ENCODE results near the gene CFI. TPM values are rescaled to one million over a fixed set of nuclear protein-coding genes. Genes with fewer than 3 reads are reported as not detected.

The CFI gene
- polyA plus RNA-seq: 10 to 100 TPM in 2 of 4 donors, 1 to 10 TPM in 2; 6.5 to 43.7 (median 25.7) TPM
- long read RNA-seq, donor 1, transcript CFI-204 (3 exons, 667 nt): major isoform, 20 of 203 reads
- long read RNA-seq, donor 1, transcript CFI-201 (13 exons, 2,159 nt): minor isoform, 14 of 203 reads
- long read RNA-seq, donor 1, transcript CFI-205 (12 exons, 1,914 nt): minor isoform, 6 of 203 reads
- long read RNA-seq, donor 1, partial matches to known transcripts: 128 of 203 reads
- long read RNA-seq, donor 1, other reads (novel, unspliced or antisense): 30 of 203 reads
- long read RNA-seq, donor 2, transcript CFI-204 (3 exons, 667 nt): major isoform, 12 of 33 reads
- long read RNA-seq, donor 2, partial matches to known transcripts: 18 of 33 reads
- long read RNA-seq, donor 2, other reads (novel, unspliced or antisense): 0 of 33 reads
- long read RNA-seq, donor 3, transcript CFI-204 (3 exons, 667 nt): major isoform, 12 of 60 reads
- long read RNA-seq, donor 3, partial matches to known transcripts: 43 of 60 reads
- long read RNA-seq, donor 3, other reads (novel, unspliced or antisense): 0 of 60 reads
- long read RNA-seq, donor 4: 0 reads
- long read RNA-seq, donor 5, partial matches to known transcripts: 0 of 1 reads
- long read RNA-seq, donor 5, other reads (novel, unspliced or antisense): 0 of 1 reads
- long read RNA-seq, donor 6, partial matches to known transcripts: 0 of 7 reads
- long read RNA-seq, donor 6, other reads (novel, unspliced or antisense): 0 of 7 reads
- long read RNA-seq, donor 7: 0 reads
- long read RNA-seq, donor 8: 0 reads
- long read RNA-seq, donor 9, partial matches to known transcripts: 8 of 12 reads
- long read RNA-seq, donor 9, other reads (novel, unspliced or antisense): 0 of 12 reads
- long read RNA-seq, donor 10, transcript CFI-204 (3 exons, 667 nt): major isoform, 6 of 17 reads
- long read RNA-seq, donor 10, partial matches to known transcripts: 5 of 17 reads
- long read RNA-seq, donor 10, other reads (novel, unspliced or antisense): 0 of 17 reads

- peak; percentile 71 for DNase-seq
- Histone ChIP-seq H3K36me3 (ENCODE audit: control insufficient read depth in 3 of 3, insufficient read depth in 2 of 3, low read depth in 1 of 3, low read length in 3 of 3) (no peaks in the 10 kb centered on the region), H3K4me3 (ENCODE audit: low read depth in 1 of 3, low read length in 3 of 3) (peak within 1 kb of the TSS in 2 of 3 donors; percentile 19 to 41), H3K27me3 (ENCODE audit: control insufficient read depth in 3 of 3, insufficient read depth in 3 of 3, low read length in 3 of 3) (no peaks in the 10 kb centered on the region), H3K9me3 (ENCODE audit: control insufficient read depth in 2 of 2, insufficient read depth in 1 of 2, low read depth in 1 of 2, low read length in 1 of 2) (no peaks in the 10 kb centered on the region), H3K4me1 (ENCODE audit: control insufficient read depth in 3 of 3, insufficient read depth in 2 of 3, low read depth in 1 of 3, low read length in 2 of 3) (peaks cover 0 to 5% (median 0%) of the 10 kb centered on the region in 3 donors), H3K27ac (ENCODE audit: low read depth in 1 of 3, low read length in 2 of 3) (peak within 1 kb of the TSS in 1 of 3 donors; percentile 54)
- FAIRE-seq: no peak
- WGBS, 3 donors: 15 to 26% (median 24%) methylated on average over 2 of the region's 2 CpGs
These were observed at the start of gene CFI for GRCh38 chr4:109801895-109802319. Gene CFI (minus strand): TSS chr4:109801999. CDS start chr4:109801971, 28 bp downstream.

GRCh38 chr4:109850601-109851000 lies 48.8 kb upstream of the CFI start:
- no peak for DNase-seq
- H3K27ac ChIP-seq (ENCODE audit: low read depth in 1 of 3, low read length in 2 of 3): no peak overlapping the region
- H3K27me3 ChIP-seq (ENCODE audit: control insufficient read depth in 3 of 3, insufficient read depth in 3 of 3, low read length in 3 of 3): no peaks in the 10 kb centered on the region
- FAIRE-seq: no peak
- WGBS, 3 donors: 66 to 83% (median 74%) methylated on average over 5 of the region's 5 CpGs
- no peaks in the 10 kb centered on the region for H3K36me3 ChIP-seq (ENCODE audit: control insufficient read depth in 3 of 3, insufficient read depth in 2 of 3, low read depth in 1 of 3, low read length in 3 of 3)
- peaks cover 0 to 4% (median 2%) of the 10 kb centered on the region in 3 donors for H3K4me1 ChIP-seq (ENCODE audit: control insufficient read depth in 3 of 3, insufficient read depth in 2 of 3, low read depth in 1 of 3, low read length in 2 of 3)
- no peaks in the 10 kb centered on the region for H3K9me3 ChIP-seq (ENCODE audit: control insufficient read depth in 2 of 2, insufficient read depth in 1 of 2, low read depth in 1 of 2, low read length in 1 of 2)
- H3K4me3 ChIP-seq (ENCODE audit: low read depth in 1 of 3, low read length in 3 of 3): no peak overlapping the region

- Histone ChIP-seq H3K9me3 (ENCODE audit: control insufficient read depth in 2 of 2, insufficient read depth in 1 of 2, low read depth in 1 of 2, low read length in 1 of 2) (no peaks in the 10 kb centered on the region), H3K4me3 (ENCODE audit: low read depth in 1 of 3, low read length in 3 of 3) (no peak overlapping the region), H3K27ac (ENCODE audit: low read depth in 1 of 3, low read length in 2 of 3) (no peak overlapping the region), H3K4me1 (ENCODE audit: control insufficient read depth in 3 of 3, insufficient read depth in 2 of 3, low read depth in 1 of 3, low read length in 2 of 3) (peaks cover 0 to 4% (median 2%) of the 10 kb centered on the region in 3 donors), H3K36me3 (ENCODE audit: control insufficient read depth in 3 of 3, insufficient read depth in 2 of 3, low read depth in 1 of 3, low read length in 3 of 3) (no peaks in the 10 kb centered on the region), H3K27me3 (ENCODE audit: control insufficient read depth in 3 of 3, insufficient read depth in 3 of 3, low read length in 3 of 3) (no peaks in the 10 kb centered on the region)
- FAIRE-seq (no peak), DNase-seq (no peak)
- 67 to 79% (median 76%) methylated on average over 2 of the region's 2 CpGs for WGBS, 3 donors
These were observed 46.7 kb upstream of the CFI start for GRCh38 chr4:109848501-109848900.

GRCh38 chr4:109847896-109848442 lies 46.2 kb upstream of the CFI start, which contains the start of gene LRIT3:
Gene LRIT3 (plus strand): TSS chr4:109848107. CDS start chr4:109848202, 95 bp downstream.
- H3K9me3 ChIP-seq (ENCODE audit: control insufficient read depth in 2 of 2, insufficient read depth in 1 of 2, low read depth in 1 of 2, low read length in 1 of 2): no peaks in the 10 kb centered on the region
- no peak within 1 kb of the TSS for H3K27ac ChIP-seq (ENCODE audit: low read depth in 1 of 3, low read length in 2 of 3)
- H3K36me3 ChIP-seq (ENCODE audit: control insufficient read depth in 3 of 3, insufficient read depth in 2 of 3, low read depth in 1 of 3, low read length in 3 of 3): no peaks in the 10 kb centered on the region
- H3K4me3 ChIP-seq (ENCODE audit: low read depth in 1 of 3, low read length in 3 of 3): no peak within 1 kb of the TSS
- FAIRE-seq (no peak), DNase-seq (no peak)
- H3K27me3 ChIP-seq (ENCODE audit: control insufficient read depth in 3 of 3, insufficient read depth in 3 of 3, low read length in 3 of 3): no peaks in the 10 kb centered on the region
- peaks cover 0 to 4% (median 2%) of the 10 kb centered on the region in 3 donors for H3K4me1 ChIP-seq (ENCODE audit: control insufficient read depth in 3 of 3, insufficient read depth in 2 of 3, low read depth in 1 of 3, low read length in 2 of 3)
- 58 to 78% (median 75%) methylated on average over 5 of the region's 5 CpGs for WGBS, 3 donors

GRCh38 chr4:109846395-109847098 lies 44.7 kb upstream of the CFI start:
- no peaks in the 10 kb centered on the region for H3K36me3 ChIP-seq (ENCODE audit: control insufficient read depth in 3 of 3, insufficient read depth in 2 of 3, low read depth in 1 of 3, low read length in 3 of 3)
- H3K27ac ChIP-seq (ENCODE audit: low read depth in 1 of 3, low read length in 2 of 3): no peak overlapping the region
- no peak for FAIRE-seq
- H3K4me1 ChIP-seq (ENCODE audit: control insufficient read depth in 3 of 3, insufficient read depth in 2 of 3, low read depth in 1 of 3, low read length in 2 of 3): peaks cover 0 to 4% (median 2%) of the 10 kb centered on the region in 3 donors
- H3K27me3 ChIP-seq (ENCODE audit: control insufficient read depth in 3 of 3, insufficient read depth in 3 of 3, low read length in 3 of 3): no peaks in the 10 kb centered on the region
- DNase-seq: peak; percentile 53 to 70
- no peak overlapping the region for H3K4me3 ChIP-seq (ENCODE audit: low read depth in 1 of 3, low read length in 3 of 3)
- no peaks in the 10 kb centered on the region for H3K9me3 ChIP-seq (ENCODE audit: control insufficient read depth in 2 of 2, insufficient read depth in 1 of 2, low read depth in 1 of 2, low read length in 1 of 2)
- WGBS, 3 donors: 8 to 48% (median 35%) methylated on average over 6 of the region's 6 CpGs

GRCh38 chr4:109836985-109837384 lies 35.2 kb upstream of the CFI start:
- 74 to 94% (median 92%) methylated on average over 3 of the region's 3 CpGs for WGBS, 3 donors
- DNase-seq (no peak), FAIRE-seq (no peak)
- H3K27ac ChIP-seq (ENCODE audit: low read depth in 1 of 3, low read length in 2 of 3): no peak overlapping the region
- no peaks in the 10 kb centered on the region for H3K9me3 ChIP-seq (ENCODE audit: control insufficient read depth in 2 of 2, insufficient read depth in 1 of 2, low read depth in 1 of 2, low read length in 1 of 2)
- H3K4me3 ChIP-seq (ENCODE audit: low read depth in 1 of 3, low read length in 3 of 3): no peak overlapping the region
- H3K27me3 ChIP-seq (ENCODE audit: control insufficient read depth in 3 of 3, insufficient read depth in 3 of 3, low read length in 3 of 3): no peaks in the 10 kb centered on the region
- H3K4me1 ChIP-seq (ENCODE audit: control insufficient read depth in 3 of 3, insufficient read depth in 2 of 3, low read depth in 1 of 3, low read length in 2 of 3): no peaks in the 10 kb centered on the region
- H3K36me3 ChIP-seq (ENCODE audit: control insufficient read depth in 3 of 3, insufficient read depth in 2 of 3, low read depth in 1 of 3, low read length in 3 of 3): no peaks in the 10 kb centered on the region

GRCh38 chr4:109833756-109834155 lies 32.0 kb upstream of the CFI start:
- 94 to 98% (median 96%) methylated on average over 4 of the region's 4 CpGs for WGBS, 3 donors
- no peaks in the 10 kb centered on the region for H3K27me3 ChIP-seq (ENCODE audit: control insufficient read depth in 3 of 3, insufficient read depth in 3 of 3, low read length in 3 of 3)
- no peak overlapping the region for H3K27ac ChIP-seq (ENCODE audit: low read depth in 1 of 3, low read length in 2 of 3)
- no peaks in the 10 kb centered on the region for H3K9me3 ChIP-seq (ENCODE audit: control insufficient read depth in 2 of 2, insufficient read depth in 1 of 2, low read depth in 1 of 2, low read length in 1 of 2)
- FAIRE-seq (no peak), DNase-seq (no peak)
- no peaks in the 10 kb centered on the region for H3K4me1 ChIP-seq (ENCODE audit: control insufficient read depth in 3 of 3, insufficient read depth in 2 of 3, low read depth in 1 of 3, low read length in 2 of 3)
- H3K4me3 ChIP-seq (ENCODE audit: low read depth in 1 of 3, low read length in 3 of 3): no peak overlapping the region
- H3K36me3 ChIP-seq (ENCODE audit: control insufficient read depth in 3 of 3, insufficient read depth in 2 of 3, low read depth in 1 of 3, low read length in 3 of 3): no peaks in the 10 kb centered on the region
